LNCaP clone FGC (cell line): ENCODE data around the gene OTOP1.
A peak's percentile ranks its signal among the peaks of the same experiment; 100 is the strongest.
"Not testable (repeated sequence)": the region's sequence is repeated elsewhere in the genome, so short reads cannot be mapped to it uniquely, and the experiment has no call there.

Source experiments
- DNase-seq: peaks from one replicate; pipeline ENCODE4 v3.0.0-alpha.2; 2011; ENCODE audit warnings: low read depth
- H3K4me3 ChIP-seq: 2 replicates; pipeline ENCODE4 v1.5.1; 2011; ENCODE audit warnings: mild to moderate bottlenecking, low read depth, low read length, control low read depth
- CTCF ChIP-seq: IDR thresholded peaks from 2 replicates; pipeline ENCODE4 v1.5.1; 2012; ENCODE audit warnings: mild to moderate bottlenecking; ENCODE audit not compliant: control insufficient read depth, insufficient read depth; ENCODE audit errors: extremely low read depth

OTOP1 gene

DNA sequence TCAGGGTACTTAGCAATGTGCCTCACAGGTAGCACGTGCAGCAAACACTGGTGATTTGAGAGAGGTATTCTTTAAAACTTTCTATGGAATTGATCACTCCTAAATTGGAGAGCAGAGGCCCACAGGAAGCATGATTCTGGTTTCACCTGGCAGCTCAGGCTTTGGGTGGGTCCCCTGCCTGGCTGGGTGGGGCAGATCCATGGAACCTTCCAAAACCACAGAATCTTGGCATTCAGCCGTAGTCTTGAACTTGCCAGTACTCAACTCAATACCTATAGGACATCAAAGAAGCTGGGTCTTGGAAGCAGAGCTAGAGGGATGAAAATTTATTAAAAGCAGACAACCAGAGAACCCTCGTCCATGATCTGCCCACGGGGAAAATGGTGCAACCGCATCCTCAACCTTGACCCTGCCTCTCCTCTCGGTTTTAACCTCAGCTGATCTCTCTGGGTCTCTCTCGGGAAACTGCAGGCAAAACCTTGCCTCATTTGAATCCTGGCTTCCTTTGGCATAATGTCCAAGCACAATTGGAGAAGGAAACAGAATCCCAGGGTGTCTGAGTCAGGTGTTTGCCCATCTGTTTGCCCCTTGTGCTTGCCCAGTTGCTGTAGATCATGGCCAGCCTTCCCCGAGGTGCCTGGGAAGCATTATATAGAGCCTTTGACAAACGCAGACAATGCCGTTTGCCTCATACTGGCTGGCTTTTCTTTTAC lies 22.9 kb downstream of the OTOP1 start:
- H3K4me3 ChIP-seq: no peak overlapping the region
- DNase-seq: no peak
- no peak for TF ChIP-seq CTCF

DNA sequence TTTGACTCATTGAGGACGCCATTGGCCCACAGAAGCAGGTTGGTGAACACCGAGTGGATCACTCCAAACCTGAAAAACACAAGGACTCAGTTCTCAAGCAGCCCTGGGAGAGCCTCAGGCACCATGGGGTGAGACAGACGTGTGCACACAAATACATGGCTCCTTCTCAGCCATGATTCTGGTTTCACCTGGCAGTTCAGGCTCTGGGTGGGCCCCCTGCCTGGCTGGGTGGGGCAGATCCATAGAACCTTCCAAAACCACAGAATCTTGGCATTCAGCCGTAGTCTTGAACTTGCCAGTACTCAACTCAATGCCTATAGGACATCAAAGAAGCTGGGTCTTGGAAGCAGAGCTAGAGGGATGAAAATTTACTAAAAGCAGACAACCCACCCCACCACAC lies 24.2 kb downstream of the OTOP1 start:
- DNase-seq: no peak
- TF ChIP-seq CTCF: no peak
- H3K4me3 ChIP-seq: no peak overlapping the region

- no peak overlapping the region for H3K4me3 ChIP-seq
- TF ChIP-seq CTCF: no peak
- no peak for DNase-seq
Measured at GRCh38 chr4:4200624-4201023, 26.1 kb downstream of the OTOP1 start.

DNA sequence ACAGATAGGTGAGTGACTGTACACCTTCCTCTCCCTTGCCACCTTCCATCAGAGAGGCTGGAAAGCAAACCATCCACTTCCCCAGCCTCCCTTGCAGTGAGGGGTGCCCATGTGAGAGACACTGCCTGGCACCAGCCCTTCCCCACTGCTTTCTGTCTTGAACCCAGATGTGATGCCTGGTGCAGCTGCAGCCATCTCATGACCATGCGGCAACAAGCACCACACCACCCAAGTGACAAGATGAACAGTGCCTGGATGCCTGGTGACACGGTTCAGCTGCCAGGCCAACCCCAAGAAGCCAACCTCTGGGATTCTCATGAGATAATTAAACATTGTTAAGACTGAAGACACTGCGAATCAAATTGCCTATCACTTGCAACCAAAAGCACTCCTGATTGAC lies 31.4 kb downstream of the OTOP1 start:
- no peak overlapping the region for H3K4me3 ChIP-seq
- no peak for DNase-seq
- no peak for TF ChIP-seq CTCF

- not testable (repeated sequence) for DNase-seq, H3K4me3 ChIP-seq
Measured at GRCh38 chr4:4188557-4188956, 38.2 kb downstream of the OTOP1 start.

- no peak overlapping the region for H3K4me3 ChIP-seq
- TF ChIP-seq CTCF: no peak
- no peak for DNase-seq
Measured at GRCh38 chr4:4185528-4185927, 41.2 kb downstream of the OTOP1 start.

DNA sequence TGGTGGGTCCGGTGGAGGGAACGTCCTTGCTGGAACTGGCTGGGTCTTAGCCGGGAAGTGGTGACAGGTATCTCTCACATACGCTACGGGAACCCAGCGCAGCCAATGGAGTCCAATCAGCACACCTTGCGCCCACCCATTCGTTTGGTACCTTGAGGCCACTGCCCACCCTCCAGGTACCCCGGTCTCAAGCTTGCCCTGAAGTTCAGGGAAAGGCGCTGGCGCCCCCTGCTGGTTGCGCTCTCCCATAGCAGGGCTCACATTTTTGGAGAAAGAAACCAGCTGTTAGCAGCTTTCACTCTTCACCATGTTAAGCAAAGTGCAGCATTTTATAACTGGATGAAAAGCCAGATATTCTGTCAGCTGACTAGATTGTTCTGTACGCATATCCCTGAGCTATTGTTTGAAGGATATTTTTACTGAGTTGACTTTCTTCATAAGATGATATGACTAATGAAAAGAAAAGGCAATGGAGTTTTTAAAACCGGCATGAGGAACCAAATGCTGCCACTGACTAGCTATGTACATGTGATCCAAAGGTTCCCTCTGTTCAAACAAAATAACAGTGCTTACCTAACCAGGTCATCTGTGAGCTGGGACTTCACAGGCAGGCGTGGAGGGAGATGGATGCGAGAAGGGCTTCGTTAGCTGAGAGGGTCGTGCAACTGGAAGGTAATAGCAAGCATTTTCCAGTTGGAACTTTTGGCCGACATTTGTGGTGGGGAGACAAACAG lies 43.7 kb downstream of the OTOP1 start:
- no peak overlapping the region for H3K4me3 ChIP-seq
- no peak for DNase-seq
- peak; percentile 82 for TF ChIP-seq CTCF
